RWPE2 (cell line): ENCODE results near the gene BID.

ENCODE experiments used
- ATAC-seq: fragments of 200-7000 bp; cut with Tn5 transposase; 3 replicates; pipeline ENCODE4 v1.9.1; 2021; ENCODE audit warnings: low read depth
- DNase-seq: peaks from one replicate; pipeline ENCODE4 v3.0.0-alpha.2; 2020; ENCODE audit warnings: low spot score
- H3K27ac ChIP-seq: fragments of 450-650 bp; 2 replicates; pipeline ENCODE4 v1.5.1; 2017; ENCODE audit warnings: mild to moderate bottlenecking; ENCODE audit not compliant: poor library complexity, severe bottlenecking
- H3K27me3 ChIP-seq: fragments of 250-450 bp; sonication (Bioruptor Pico); 2 replicates; pipeline ENCODE4 v1.5.1; 2021; ENCODE audit warnings: mild to moderate bottlenecking, moderate library complexity; ENCODE audit not compliant: insufficient read depth, poor library complexity, severe bottlenecking
- H3K36me3 ChIP-seq: fragments of 250-450 bp; sonication (Bioruptor Pico); 2 replicates; pipeline ENCODE4 v1.5.1; 2020; ENCODE audit warnings: low read depth, mild to moderate bottlenecking, moderate library complexity
- H3K4me1 ChIP-seq: fragments of 250-450 bp; sonication (Bioruptor Pico); 2 replicates; pipeline ENCODE4 v1.5.1; 2021; ENCODE audit warnings: mild to moderate bottlenecking, moderate library complexity; ENCODE audit not compliant: insufficient read depth, poor library complexity, severe bottlenecking
- H3K4me3 ChIP-seq: fragments of 250-450 bp; sonication (Bioruptor Pico); 2 replicates; pipeline ENCODE4 v1.5.1; 2021; ENCODE audit warnings: mild to moderate bottlenecking, moderate library complexity; ENCODE audit not compliant: severe bottlenecking
- H3K9me3 ChIP-seq: fragments of 250-450 bp; sonication (Bioruptor Pico); 2 replicates; pipeline ENCODE4 v1.5.1; 2021; ENCODE audit warnings: mild to moderate bottlenecking, moderate library complexity; ENCODE audit not compliant: severe bottlenecking
- TF ChIP-seq, protein P1 (sequence below): fragments of 450-650 bp; IDR thresholded peaks from one replicate; pipeline ENCODE4 v1.5.1; 2017; ENCODE audit warnings: mild to moderate bottlenecking, moderate library complexity; ENCODE audit not compliant: poor library complexity, severe bottlenecking

Gene BID

DNA sequence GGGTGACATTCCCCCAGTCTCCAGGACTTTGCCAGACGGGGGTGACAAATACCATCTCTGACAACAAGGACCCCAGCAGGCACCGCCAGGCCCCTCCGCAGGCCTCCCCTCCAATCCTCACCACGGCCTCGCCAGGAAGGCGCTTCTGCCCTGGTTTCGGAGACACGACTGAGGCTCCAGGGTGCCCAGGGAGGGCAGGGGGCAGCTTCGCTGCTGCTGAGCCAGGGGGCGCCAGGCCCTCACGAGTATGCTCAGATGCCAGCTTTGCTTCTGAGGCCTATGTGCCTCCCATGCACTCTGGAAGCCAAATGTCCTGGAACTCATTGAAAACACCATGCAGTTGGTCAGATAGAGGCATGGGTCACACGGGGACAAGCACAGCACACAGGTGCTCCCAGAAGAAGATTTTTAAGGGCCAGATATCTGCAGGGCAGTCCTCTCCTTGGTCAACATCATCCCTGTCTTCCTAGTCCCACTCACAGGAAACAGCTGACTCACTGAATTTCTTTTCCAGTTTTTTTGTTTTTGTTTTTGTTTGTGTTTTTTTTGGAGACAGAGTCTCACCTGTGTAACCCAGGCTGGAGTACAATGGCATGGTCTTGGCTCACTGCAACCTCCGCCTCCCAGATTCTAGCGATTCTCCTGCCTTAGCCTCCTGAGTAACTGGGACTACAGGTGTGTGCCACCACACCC lies 19.9 kb downstream of the BID start:
- H3K27ac ChIP-seq = no peak overlapping the region
- no peaks in the 10 kb centered on the region for H3K9me3 ChIP-seq
- DNase-seq (no peak), ATAC-seq (no peak)
- no peak overlapping the region for H3K4me3 ChIP-seq
- TF ChIP-seq, protein P1, sequence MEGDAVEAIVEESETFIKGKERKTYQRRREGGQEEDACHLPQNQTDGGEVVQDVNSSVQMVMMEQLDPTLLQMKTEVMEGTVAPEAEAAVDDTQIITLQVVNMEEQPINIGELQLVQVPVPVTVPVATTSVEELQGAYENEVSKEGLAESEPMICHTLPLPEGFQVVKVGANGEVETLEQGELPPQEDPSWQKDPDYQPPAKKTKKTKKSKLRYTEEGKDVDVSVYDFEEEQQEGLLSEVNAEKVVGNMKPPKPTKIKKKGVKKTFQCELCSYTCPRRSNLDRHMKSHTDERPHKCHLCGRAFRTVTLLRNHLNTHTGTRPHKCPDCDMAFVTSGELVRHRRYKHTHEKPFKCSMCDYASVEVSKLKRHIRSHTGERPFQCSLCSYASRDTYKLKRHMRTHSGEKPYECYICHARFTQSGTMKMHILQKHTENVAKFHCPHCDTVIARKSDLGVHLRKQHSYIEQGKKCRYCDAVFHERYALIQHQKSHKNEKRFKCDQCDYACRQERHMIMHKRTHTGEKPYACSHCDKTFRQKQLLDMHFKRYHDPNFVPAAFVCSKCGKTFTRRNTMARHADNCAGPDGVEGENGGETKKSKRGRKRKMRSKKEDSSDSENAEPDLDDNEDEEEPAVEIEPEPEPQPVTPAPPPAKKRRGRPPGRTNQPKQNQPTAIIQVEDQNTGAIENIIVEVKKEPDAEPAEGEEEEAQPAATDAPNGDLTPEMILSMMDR = peak; percentile 7
- no peaks in the 10 kb centered on the region for H3K4me1 ChIP-seq
- no peaks in the 10 kb centered on the region for H3K27me3 ChIP-seq
- no peaks in the 10 kb centered on the region for H3K36me3 ChIP-seq

DNA sequence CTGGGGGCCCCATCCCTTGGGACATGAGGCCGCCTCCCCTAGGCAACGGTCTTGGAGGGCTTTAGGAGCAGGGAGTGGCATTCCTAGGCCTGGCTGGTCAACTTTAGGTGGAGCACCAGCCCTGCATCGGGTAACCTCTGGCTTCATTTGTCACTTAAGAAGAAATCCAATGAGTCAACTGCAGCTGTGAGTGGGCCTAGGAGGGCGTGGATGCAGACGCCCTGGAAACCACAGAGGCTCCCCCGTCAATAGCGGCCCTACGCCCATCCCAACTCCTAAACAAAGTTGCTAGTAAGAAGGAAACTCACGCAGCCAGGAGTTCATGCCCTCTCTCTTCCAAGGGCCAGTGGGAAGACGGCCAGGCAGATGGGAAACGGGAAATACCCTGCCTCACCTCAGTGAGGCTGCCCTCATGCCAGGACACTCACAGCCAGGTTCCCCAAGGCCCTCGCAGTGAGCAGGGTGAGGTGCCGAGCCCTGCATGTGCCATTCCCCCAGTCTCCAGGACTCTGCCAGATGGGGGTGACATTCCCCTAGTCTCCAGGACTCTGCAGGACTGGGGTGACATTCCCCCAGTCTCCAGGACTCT lies 20.8 kb downstream of the BID start:
- Histone ChIP-seq H3K27ac (no peak overlapping the region), H3K4me3 (no peak overlapping the region), H3K36me3 (no peaks in the 10 kb centered on the region), H3K27me3 (no peaks in the 10 kb centered on the region), H3K4me1 (no peaks in the 10 kb centered on the region), H3K9me3 (no peaks in the 10 kb centered on the region)
- ATAC-seq (0 out of 3 replicates have a peak, but pooled peaks have one; percentile 10), DNase-seq (no peak)
- TF ChIP-seq, protein P1 = no peak

DNA sequence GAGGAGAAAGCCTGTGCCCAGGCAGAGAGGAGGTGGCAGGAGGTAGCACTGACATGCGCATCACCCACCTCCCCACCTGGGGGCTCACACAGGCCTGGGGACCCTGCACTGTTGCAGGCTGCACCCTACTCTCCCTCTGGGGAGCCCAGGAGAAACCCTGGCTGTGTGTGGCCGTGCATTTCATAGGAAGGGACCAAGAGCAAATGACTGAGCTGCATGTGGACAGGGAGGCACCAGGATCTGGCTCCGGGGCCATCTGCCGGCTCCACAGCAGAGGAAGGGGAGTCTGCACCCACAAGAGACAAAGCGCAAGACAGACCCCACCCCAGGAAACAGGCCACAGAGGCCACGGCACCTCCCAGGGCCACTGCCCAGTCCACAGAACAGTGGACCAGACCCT lies 22.7 kb downstream of the BID start:
- no peak for ATAC-seq
- Histone ChIP-seq H3K27ac (no peak overlapping the region), H3K4me1 (no peaks in the 10 kb centered on the region), H3K4me3 (no peak overlapping the region), H3K27me3 (no peaks in the 10 kb centered on the region), H3K9me3 (no peaks in the 10 kb centered on the region), H3K36me3 (no peaks in the 10 kb centered on the region)
- DNase-seq = no peak
- TF ChIP-seq, protein P1 = no peak

DNA sequence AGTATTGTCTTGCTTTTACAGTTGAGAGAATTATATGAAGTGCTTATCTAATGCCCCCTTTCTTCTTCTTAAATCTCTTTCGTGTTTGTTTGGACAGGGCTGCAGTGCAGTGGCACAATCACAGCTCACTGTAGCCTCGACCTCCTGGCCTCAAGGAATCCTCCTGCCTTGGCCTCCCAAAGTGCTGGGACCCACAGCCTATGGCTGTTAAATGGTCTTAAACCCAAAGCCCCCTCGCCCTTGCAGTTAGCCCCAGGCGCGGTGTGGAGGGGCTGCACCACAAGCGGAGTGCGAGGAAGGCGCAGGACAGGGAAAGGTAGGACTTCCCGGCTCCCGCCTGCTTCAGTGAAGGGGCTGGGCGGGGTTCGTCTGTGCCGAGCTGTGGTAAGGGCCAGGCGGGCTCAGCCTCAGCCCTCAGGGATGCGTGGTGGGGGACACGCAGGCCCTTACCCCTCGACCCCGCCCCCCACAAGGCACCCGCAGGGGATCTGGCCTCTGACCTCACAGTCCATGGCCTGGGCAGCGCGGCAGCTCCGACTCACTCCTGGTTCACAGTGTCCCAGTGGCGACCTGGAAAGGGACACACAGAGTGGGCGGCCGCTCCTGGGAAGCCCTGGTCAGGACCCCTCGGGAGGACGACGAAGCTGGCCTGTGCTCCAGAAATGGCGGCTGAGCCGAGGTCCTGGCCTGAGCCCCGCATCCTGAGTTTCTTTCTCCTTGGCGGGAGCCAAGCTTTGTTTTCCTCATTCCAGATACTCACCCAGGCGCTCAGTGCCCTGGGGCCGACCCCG lies 24.5 kb downstream of the BID start:
- Histone ChIP-seq H3K9me3 (no peaks in the 10 kb centered on the region), H3K27me3 (no peaks in the 10 kb centered on the region), H3K36me3 (no peaks in the 10 kb centered on the region), H3K4me1 (no peaks in the 10 kb centered on the region), H3K4me3 (no peak overlapping the region), H3K27ac (no peak overlapping the region)
- no peak for DNase-seq
- no peak for ATAC-seq
- TF ChIP-seq, protein P1 = no peak
